GM12878 (cell line): Measurements from ENCODE around the gene KRTAP10-1. TPM values are rescaled to one million over a fixed set of nuclear protein-coding genes. Genes with fewer than 3 reads are reported as not detected.

Source experiments
- ATAC-seq: fragments of 200-7000 bp; cut with Tn5 transposase; 3 replicates; pipeline ENCODE4 v1.9.1; 2020; ENCODE audit warnings: mild to moderate bottlenecking, moderate library complexity
- BruUV-seq: library from RNA; stranded (reverse); fragments of 400-500 nt; replicated peaks from 2 replicates; lab custom pipeline; 2021; lab: Mats Ljungman, UMichigan
- CTCF ChIA-PET: fragments of 300-600 bp; sonication (Branson Sonifier 250); formaldehyde crosslinking; extraction: SDS; loops from one replicate; lab custom pipeline; 2021; ENCODE audit warnings: inconsistent platforms; lab: Yijun Ruan, JAX
- POLR2A ChIA-PET: fragments of 350-600 bp; formaldehyde crosslinking; extraction: SDS; loops from one replicate; lab custom pipeline; 2021; ENCODE audit warnings: inconsistent platforms; lab: Charles Lee
- RAD21 ChIA-PET: fragments of 300-600 bp; sonication (Branson Sonifier 250); formaldehyde crosslinking; loops from one replicate; lab custom pipeline; 2023; ENCODE audit warnings: antibody characterized with exemption; ENCODE audit not compliant: unreplicated experiment; lab: Charles Lee
- SMC1A ChIA-PET: fragments of 300-600 bp; sonication (Branson Sonifier 250); formaldehyde crosslinking; loops from one replicate; lab custom pipeline; 2023; ENCODE audit not compliant: unreplicated experiment, uncharacterized antibody; lab: Charles Lee
- DNase-seq: peaks from one replicate; pipeline ENCODE4 v3.0.0-alpha.2; 2011; ENCODE audit warnings: low read depth, low spot score
- FAIRE-seq: peaks from 3 replicates; lab custom pipeline; 2011; peaks lifted over from hg19 to GRCh38; lab: Jason Lieb, UNC
- H2AFZ ChIP-seq: 2 replicates; pipeline ENCODE4 v1.6.0; 2011; ENCODE audit warnings: low read depth, low read length, control low read depth; ENCODE audit not compliant: control insufficient read depth
- H3K27ac ChIP-seq: 2 replicates; pipeline ENCODE4 v1.5.1; 2011; ENCODE audit warnings: control low read depth; ENCODE audit not compliant: control insufficient read depth, insufficient read depth
- H3K27me3 ChIP-seq, 2 experiments: replicated peaks in 1 of 2; 2 replicates each; pipeline versions ENCODE4 v1.6.0 to v1.6.1; 2011; ENCODE audit warnings: low read length in 1 of 2; ENCODE audit not compliant: control insufficient read depth in 2 of 2, insufficient read depth in 2 of 2
- H3K36me3 ChIP-seq, 2 experiments: 2 replicates each; pipeline ENCODE4 v1.5.1; 2011; ENCODE audit warnings: low read length in 1 of 2; ENCODE audit not compliant: control insufficient read depth in 2 of 2, insufficient read depth in 2 of 2
- H3K4me1 ChIP-seq: 2 replicates; pipeline ENCODE4 v1.6.1; 2011; ENCODE audit warnings: mild to moderate bottlenecking, low read length, moderate library complexity, mixed read lengths; ENCODE audit not compliant: control insufficient read depth, insufficient read depth
- H3K4me2 ChIP-seq: 2 replicates; pipeline ENCODE4 v1.6.0; 2011; ENCODE audit warnings: control low read depth; ENCODE audit not compliant: control insufficient read depth, insufficient read depth
- H3K4me3 ChIP-seq: fragments of 200-600 bp; sonication (generic); 2 replicates; pipeline ENCODE4 v1.5.1; 2016
- H3K79me2 ChIP-seq: 2 replicates; pipeline ENCODE4 v1.6.0; 2011; ENCODE audit warnings: low read length; ENCODE audit not compliant: control insufficient read depth, insufficient read depth
- H3K9ac ChIP-seq: 2 replicates; pipeline ENCODE4 v1.8.0; 2011; ENCODE audit warnings: low read length, control low read depth, mixed read lengths; ENCODE audit not compliant: control insufficient read depth, insufficient read depth
- H3K9me3 ChIP-seq: replicated peaks from 3 replicates; pipeline ENCODE4 v1.5.1; 2011; ENCODE audit warnings: mild to moderate bottlenecking, low read length; ENCODE audit not compliant: control insufficient read depth, insufficient read depth
- H4K20me1 ChIP-seq: 2 replicates; pipeline ENCODE4 v1.6.0; 2011; ENCODE audit not compliant: control insufficient read depth, insufficient read depth
- ASH2L ChIP-seq: fragments of 300-600, 200-600 bp; sonication (generic); IDR thresholded peaks from 2 replicates; pipeline ENCODE4 v1.6.1; 2017; ENCODE audit warnings: low read depth, mild to moderate bottlenecking, borderline replicate concordance
- CBX5 ChIP-seq: sonication (generic); IDR thresholded peaks from 2 replicates; pipeline ENCODE4 v1.6.1; 2016; ENCODE audit warnings: low read depth, moderate library complexity, mild to moderate bottlenecking, inconsistent platforms
- CHD2 ChIP-seq: IDR thresholded peaks from 2 replicates; pipeline ENCODE4 v1.6.1; 2011; ENCODE audit warnings: low read depth, low read length, improper control_type of control experiment, borderline replicate concordance
- FOS ChIP-seq: IDR thresholded peaks from 3 replicates; pipeline ENCODE4 v1.6.1; 2011; ENCODE audit warnings: borderline replicate concordance; ENCODE audit not compliant: insufficient read length; ENCODE audit errors: extremely low read depth
- FOXK2 ChIP-seq: fragments of 450-650 bp; IDR thresholded peaks from 2 replicates; pipeline ENCODE4 v1.6.1; 2017; ENCODE audit warnings: mild to moderate bottlenecking, moderate library complexity
- MEF2B ChIP-seq: fragments of 450-650 bp; IDR thresholded peaks from 2 replicates; pipeline ENCODE4 v1.6.1; 2018; ENCODE audit warnings: mild to moderate bottlenecking, moderate library complexity; ENCODE audit not compliant: partially characterized antibody, poor library complexity, severe bottlenecking
- NR2C2 ChIP-seq: IDR thresholded peaks from 2 replicates; pipeline ENCODE4 v1.6.1; 2011; ENCODE audit warnings: borderline replicate concordance, low read depth; ENCODE audit not compliant: control insufficient read depth, insufficient read length
- RELB ChIP-seq: fragments of 450-650 bp; IDR thresholded peaks from 2 replicates; pipeline ENCODE4 v1.6.1; 2017; ENCODE audit warnings: low read depth, mild to moderate bottlenecking, moderate library complexity
- SMARCA5 ChIP-seq: fragments of 450-650 bp; IDR thresholded peaks from 2 replicates; pipeline ENCODE4 v1.6.1; 2017; ENCODE audit warnings: mild to moderate bottlenecking
- WGBS: methylation state at CpG from one replicate; pipeline ENCODE4 v1.1.6; 2016; ENCODE audit warnings: low lambda C conversion rate; ENCODE audit not compliant: insufficient replicate concordance, insufficient coverage; ENCODE audit errors: missing lambda C conversion rate; 5-methylcytosine and 5-hydroxymethylcytosine counted together
- in situ Hi-C: fragments of 300-500 bp; cut with MboI; formaldehyde crosslinking; loops from 9 replicates; pipeline ENCODE4 v1.14.3; 2018; ENCODE audit warnings: mixed read lengths
- intact Hi-C: fragments of 100-400 bp; cut with micrococcal nuclease; formaldehyde crosslinking; loops from one replicate; pipeline ENCODE4 v1.14.2; 2022; ENCODE audit not compliant: unreplicated experiment
- polyA plus RNA-seq, 11 experiments: library from polyadenylated mRNA; depleted of rRNA in 4 of 11; unstranded in 6 of 11; stranded (reverse) in 5 of 11; fragments of >200 nt; fragmentation: Nextera tagmentation in 4 of 11; fragmentation: Illumina TruSeq in 1 of 11; extraction: Ambion mirVana in 4 of 11; extraction: Trizol in 1 of 11; gene quantifications; 1 replicate in 1 of 11; 2 replicates in 10 of 11; pipeline versions ENCODE4 v1.2.1 to v1.2.3, GENCODE V29; 2011 to 2016; ENCODE audit warnings: inconsistent platforms in 2 of 11, missing spikeins in 2 of 11, low read depth in 1 of 11
- total RNA-seq, 4 experiments: library from RNA; depleted of rRNA in 3 of 4; stranded (reverse); fragments of >200 nt in 3 of 4; fragmentation: Illumina TruSeq in 1 of 4; extraction: Trizol in 1 of 4; gene quantifications; 2 replicates each; pipeline versions ENCODE4 v1.2.1 to v1.2.3, GENCODE V29; 2013 to 2021

Gene KRTAP10-1
- total and polyA plus RNA-seq, 10 of the 15 experiments (the other 5 are each of a cell fraction or from before 2014, with no cell fraction given), result not detected

- Histone ChIP-seq H3K4me2 (no peak overlapping the region), H3K36me3 (no peaks in the 10 kb centered on the region), H3K4me1 (no peaks in the 10 kb centered on the region), H3K79me2 (no peaks in the 10 kb centered on the region), H3K27me3 (no peaks in the 10 kb centered on the region), H2AFZ (no peak overlapping the region), H3K9me3 (no peaks in the 10 kb centered on the region; the same call in 2 of the 3 replicates), H3K4me3 (no peak overlapping the region), H4K20me1 (no peaks in the 10 kb centered on the region), H3K27ac (no peak overlapping the region), H3K9ac (no peak overlapping the region)
- in situ Hi-C loops (no loop called here), intact Hi-C loops (no loop called here)
- BruUV-seq, result no TSS peak
- no peak for DNase-seq
- CTCF ChIA-PET, result no interaction called here
- WGBS, result 8% methylated on average over 3 of the region's 3 CpGs
- FAIRE-seq, result no peak
- POLR2A ChIA-PET, result no interaction called here
- no peak for ATAC-seq
- no peak for TF ChIP-seq SMARCA5
- no peak for TF ChIP-seq CBX5
- TF ChIP-seq FOXK2, result no peak
- TF ChIP-seq MEF2B, result no peak
- TF ChIP-seq NR2C2, result no peak
- no peak for TF ChIP-seq RELB
- TF ChIP-seq CHD2, result no peak
- TF ChIP-seq ASH2L, result no peak
- no peak for TF ChIP-seq FOS
- RAD21 ChIA-PET, result no interaction called here
- SMC1A ChIA-PET, result no interaction called here
These were observed 4.6 kb upstream of the KRTAP10-1 start for GRCh38 chr21:44544566-44544965.
